ENCODE data around the gene FBXO5. TPM values are rescaled to one million over a fixed set of nuclear protein-coding genes. Genes with fewer than 3 reads are reported as not detected.
"Not testable (repeated sequence)": the region's sequence is repeated elsewhere in the genome, so short reads cannot be mapped to it uniquely, and the experiment has no call there.

Gene FBXO5
- total and polyA plus RNA-seq, 4 donors: 1.5 to 32.1 (median 1.8) TPM

DNA sequence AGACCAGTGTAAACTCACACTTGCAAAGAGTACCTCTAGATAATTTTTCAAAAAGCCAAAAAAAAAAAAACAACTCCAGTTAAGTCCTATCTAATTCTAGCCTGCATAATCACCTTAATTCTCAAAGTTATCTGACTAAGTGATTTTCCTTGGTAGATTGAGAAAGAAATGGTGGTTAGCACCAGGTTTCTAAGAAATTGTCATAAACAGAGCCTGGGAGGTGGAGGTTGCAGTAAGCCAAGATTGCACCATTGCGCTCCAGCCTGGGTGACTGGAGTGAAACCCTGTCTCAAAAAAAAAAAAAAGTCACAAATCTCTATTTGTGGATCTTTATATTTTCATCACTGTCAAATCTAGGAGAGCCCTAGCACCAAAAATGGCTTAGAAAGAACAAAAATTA is 8.9 kb downstream of the FBXO5 start:
- Histone ChIP-seq H3K27me3 (ENCODE audit: control insufficient read depth in 4 of 4, insufficient read depth in 4 of 4, low read length in 3 of 4) (no peaks in the 10 kb centered on the region), H3K4me3 (ENCODE audit: low read depth in 1 of 3, low read length in 3 of 3) (no peak overlapping the region), H3K9me3 (ENCODE audit: control insufficient read depth in 4 of 4, low read length in 3 of 4) (peaks cover 0 to 3% (median 0%) of the 10 kb centered on the region in 4 donors), H3K4me1 (ENCODE audit: control insufficient read depth in 4 of 4, insufficient read depth in 4 of 4, low read length in 3 of 4) (peaks cover 0 to 12% (median 4%) of the 10 kb centered on the region in 4 donors), H3K36me3 (ENCODE audit: control insufficient read depth in 4 of 4, insufficient read depth in 3 of 4, low read depth in 1 of 4, low read length in 3 of 4) (peaks cover 1 to 35% (median 23%) of the 10 kb centered on the region in 4 donors), H3K9ac (ENCODE audit: low read depth in 1 of 2, low read length in 2 of 2) (no peak overlapping the region), H3K27ac (ENCODE audit: low read depth in 1 of 2, low read length in 2 of 2) (no peak overlapping the region)
- 98% methylated on average over 1 of the region's 1 CpG for WGBS
- no peak for DNase-seq (ENCODE audit: low spot score)
- TF ChIP-seq NR2F2 (IDR thresholded peaks at IDR 0.05) (no peak), HNF4A (conservative IDR thresholded peaks at IDR 0.05) (no peak), RAD21 (IDR thresholded peaks at IDR 0.05) (no peak), RXRA (IDR thresholded peaks at IDR 0.05) (no peak)
- TF ChIP-seq, protein P1, sequence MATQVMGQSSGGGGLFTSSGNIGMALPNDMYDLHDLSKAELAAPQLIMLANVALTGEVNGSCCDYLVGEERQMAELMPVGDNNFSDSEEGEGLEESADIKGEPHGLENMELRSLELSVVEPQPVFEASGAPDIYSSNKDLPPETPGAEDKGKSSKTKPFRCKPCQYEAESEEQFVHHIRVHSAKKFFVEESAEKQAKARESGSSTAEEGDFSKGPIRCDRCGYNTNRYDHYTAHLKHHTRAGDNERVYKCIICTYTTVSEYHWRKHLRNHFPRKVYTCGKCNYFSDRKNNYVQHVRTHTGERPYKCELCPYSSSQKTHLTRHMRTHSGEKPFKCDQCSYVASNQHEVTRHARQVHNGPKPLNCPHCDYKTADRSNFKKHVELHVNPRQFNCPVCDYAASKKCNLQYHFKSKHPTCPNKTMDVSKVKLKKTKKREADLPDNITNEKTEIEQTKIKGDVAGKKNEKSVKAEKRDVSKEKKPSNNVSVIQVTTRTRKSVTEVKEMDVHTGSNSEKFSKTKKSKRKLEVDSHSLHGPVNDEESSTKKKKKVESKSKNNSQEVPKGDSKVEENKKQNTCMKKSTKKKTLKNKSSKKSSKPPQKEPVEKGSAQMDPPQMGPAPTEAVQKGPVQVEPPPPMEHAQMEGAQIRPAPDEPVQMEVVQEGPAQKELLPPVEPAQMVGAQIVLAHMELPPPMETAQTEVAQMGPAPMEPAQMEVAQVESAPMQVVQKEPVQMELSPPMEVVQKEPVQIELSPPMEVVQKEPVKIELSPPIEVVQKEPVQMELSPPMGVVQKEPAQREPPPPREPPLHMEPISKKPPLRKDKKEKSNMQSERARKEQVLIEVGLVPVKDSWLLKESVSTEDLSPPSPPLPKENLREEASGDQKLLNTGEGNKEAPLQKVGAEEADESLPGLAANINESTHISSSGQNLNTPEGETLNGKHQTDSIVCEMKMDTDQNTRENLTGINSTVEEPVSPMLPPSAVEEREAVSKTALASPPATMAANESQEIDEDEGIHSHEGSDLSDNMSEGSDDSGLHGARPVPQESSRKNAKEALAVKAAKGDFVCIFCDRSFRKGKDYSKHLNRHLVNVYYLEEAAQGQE (IDR thresholded peaks at IDR 0.05): no peak
- TF ChIP-seq, protein P2, sequence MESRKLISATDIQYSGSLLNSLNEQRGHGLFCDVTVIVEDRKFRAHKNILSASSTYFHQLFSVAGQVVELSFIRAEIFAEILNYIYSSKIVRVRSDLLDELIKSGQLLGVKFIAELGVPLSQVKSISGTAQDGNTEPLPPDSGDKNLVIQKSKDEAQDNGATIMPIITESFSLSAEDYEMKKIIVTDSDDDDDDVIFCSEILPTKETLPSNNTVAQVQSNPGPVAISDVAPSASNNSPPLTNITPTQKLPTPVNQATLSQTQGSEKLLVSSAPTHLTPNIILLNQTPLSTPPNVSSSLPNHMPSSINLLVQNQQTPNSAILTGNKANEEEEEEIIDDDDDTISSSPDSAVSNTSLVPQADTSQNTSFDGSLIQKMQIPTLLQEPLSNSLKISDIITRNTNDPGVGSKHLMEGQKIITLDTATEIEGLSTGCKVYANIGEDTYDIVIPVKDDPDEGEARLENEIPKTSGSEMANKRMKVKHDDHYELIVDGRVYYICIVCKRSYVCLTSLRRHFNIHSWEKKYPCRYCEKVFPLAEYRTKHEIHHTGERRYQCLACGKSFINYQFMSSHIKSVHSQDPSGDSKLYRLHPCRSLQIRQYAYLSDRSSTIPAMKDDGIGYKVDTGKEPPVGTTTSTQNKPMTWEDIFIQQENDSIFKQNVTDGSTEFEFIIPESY (IDR thresholded peaks at IDR 0.05): no peak
- TF ChIP-seq, protein P3, sequence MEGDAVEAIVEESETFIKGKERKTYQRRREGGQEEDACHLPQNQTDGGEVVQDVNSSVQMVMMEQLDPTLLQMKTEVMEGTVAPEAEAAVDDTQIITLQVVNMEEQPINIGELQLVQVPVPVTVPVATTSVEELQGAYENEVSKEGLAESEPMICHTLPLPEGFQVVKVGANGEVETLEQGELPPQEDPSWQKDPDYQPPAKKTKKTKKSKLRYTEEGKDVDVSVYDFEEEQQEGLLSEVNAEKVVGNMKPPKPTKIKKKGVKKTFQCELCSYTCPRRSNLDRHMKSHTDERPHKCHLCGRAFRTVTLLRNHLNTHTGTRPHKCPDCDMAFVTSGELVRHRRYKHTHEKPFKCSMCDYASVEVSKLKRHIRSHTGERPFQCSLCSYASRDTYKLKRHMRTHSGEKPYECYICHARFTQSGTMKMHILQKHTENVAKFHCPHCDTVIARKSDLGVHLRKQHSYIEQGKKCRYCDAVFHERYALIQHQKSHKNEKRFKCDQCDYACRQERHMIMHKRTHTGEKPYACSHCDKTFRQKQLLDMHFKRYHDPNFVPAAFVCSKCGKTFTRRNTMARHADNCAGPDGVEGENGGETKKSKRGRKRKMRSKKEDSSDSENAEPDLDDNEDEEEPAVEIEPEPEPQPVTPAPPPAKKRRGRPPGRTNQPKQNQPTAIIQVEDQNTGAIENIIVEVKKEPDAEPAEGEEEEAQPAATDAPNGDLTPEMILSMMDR (IDR thresholded peaks at IDR 0.05; ENCODE audit: low read depth, low read length, missing input control): no peak
- TF ChIP-seq, protein P4, sequence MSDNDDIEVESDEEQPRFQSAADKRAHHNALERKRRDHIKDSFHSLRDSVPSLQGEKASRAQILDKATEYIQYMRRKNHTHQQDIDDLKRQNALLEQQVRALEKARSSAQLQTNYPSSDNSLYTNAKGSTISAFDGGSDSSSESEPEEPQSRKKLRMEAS (IDR thresholded peaks at IDR 0.05): no peak

DNA sequence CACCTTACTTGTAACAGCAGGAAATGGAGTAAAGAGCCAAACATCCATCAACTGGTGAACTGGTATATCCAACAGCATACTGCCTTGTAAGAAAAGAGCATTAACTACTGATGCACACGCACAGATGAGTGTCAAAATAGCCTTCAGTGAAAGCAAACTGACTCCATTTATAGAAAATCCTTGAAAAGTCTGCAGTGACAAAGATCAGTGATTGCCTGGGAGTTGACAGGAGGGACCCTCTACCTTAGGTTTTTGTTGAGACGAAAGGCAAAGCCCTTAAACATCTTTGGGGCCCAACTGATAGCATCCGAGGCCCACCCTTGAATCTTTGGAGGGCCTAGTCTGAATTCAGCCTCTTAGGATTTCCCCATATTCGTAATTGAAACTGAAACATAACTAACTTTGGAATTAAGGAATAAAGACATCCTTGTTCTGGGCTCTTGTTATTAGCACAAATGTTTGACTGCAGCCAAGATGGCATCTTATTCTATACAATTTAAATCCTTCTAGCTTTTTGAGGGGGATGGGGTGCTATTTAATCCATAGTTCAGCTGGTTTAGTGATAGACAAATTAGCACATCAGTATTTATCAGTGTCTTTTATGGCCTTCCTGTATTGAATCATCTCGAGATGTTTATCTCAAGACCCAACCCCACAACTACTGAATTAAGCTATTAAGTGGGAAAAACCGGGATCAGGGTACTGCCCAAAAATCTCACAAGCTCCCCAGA is 13.0 kb downstream of the FBXO5 start:
- 97% methylated on average over 6 of the region's 6 CpGs for WGBS
- H3K9me3 ChIP-seq (ENCODE audit: control insufficient read depth in 4 of 4, low read length in 3 of 4): peaks cover 0 to 3% (median 2%) of the 10 kb centered on the region in 4 donors
- H3K36me3 ChIP-seq (ENCODE audit: control insufficient read depth in 4 of 4, insufficient read depth in 3 of 4, low read depth in 1 of 4, low read length in 3 of 4): peaks cover 1 to 35% (median 23%) of the 10 kb centered on the region in 4 donors
- no peak overlapping the region for H3K4me3 ChIP-seq (ENCODE audit: low read depth in 1 of 3, low read length in 3 of 3)
- H3K27me3 ChIP-seq (ENCODE audit: control insufficient read depth in 4 of 4, insufficient read depth in 4 of 4, low read length in 3 of 4): no peaks in the 10 kb centered on the region
- H3K27ac ChIP-seq (ENCODE audit: low read depth in 1 of 2, low read length in 2 of 2): no peak overlapping the region
- H3K9ac ChIP-seq (ENCODE audit: low read depth in 1 of 2, low read length in 2 of 2): no peak overlapping the region
- TF ChIP-seq GABPA (IDR thresholded peaks at IDR 0.05 in 1 of 2, conservative IDR thresholded peaks at IDR 0.05 in 1 of 2): no peak
- peaks cover 0 to 6% (median 2%) of the 10 kb centered on the region in 4 donors for H3K4me1 ChIP-seq (ENCODE audit: control insufficient read depth in 4 of 4, insufficient read depth in 4 of 4, low read length in 3 of 4)
- no peak for DNase-seq (ENCODE audit: low spot score)

DNA sequence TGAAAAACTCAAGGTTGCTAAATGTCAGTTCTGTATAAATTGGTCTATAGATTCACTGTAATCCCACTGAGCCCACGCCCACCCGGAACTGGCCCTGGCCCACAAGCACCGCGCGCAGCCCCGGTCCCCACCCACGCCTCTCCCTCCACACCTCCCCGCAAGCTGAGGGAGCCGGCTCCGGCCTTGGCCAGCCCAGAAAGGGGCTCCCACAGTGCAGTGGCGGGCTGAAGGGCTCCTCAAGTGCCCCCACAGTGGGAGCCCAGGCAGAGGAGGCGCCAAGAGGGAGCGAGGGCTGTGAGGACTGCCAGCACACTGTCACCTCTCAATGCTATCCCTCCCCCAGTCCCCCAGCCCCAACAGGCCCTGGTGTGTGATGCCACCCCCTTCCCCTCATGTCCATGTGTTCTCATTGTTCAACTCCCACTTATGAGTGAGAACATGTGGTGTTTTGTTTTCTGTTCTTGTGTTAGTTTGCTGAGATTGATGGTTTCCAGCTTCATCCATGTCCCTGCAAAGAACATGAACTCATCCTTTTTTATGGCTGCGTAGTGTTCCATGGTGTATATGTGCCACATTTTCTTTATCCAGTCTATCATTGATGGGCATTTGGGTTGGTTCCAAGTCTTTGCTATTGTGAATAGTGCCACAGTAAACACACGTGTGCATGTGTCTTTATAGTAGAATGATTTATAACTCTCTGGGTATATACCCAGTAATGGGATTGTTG is 16.5 kb downstream of the FBXO5 start:
- not testable (repeated sequence) for DNase-seq (ENCODE audit: low spot score); H3K27me3 ChIP-seq (ENCODE audit: control insufficient read depth in 4 of 4, insufficient read depth in 4 of 4, low read length in 3 of 4); H3K4me3 ChIP-seq (ENCODE audit: low read depth in 1 of 3, low read length in 3 of 3); H3K27ac ChIP-seq (ENCODE audit: low read depth in 1 of 2, low read length in 2 of 2); H3K9ac ChIP-seq (ENCODE audit: low read depth in 1 of 2, low read length in 2 of 2); H3K4me1 ChIP-seq (ENCODE audit: control insufficient read depth in 4 of 4, insufficient read depth in 4 of 4, low read length in 3 of 4); H3K9me3 ChIP-seq (ENCODE audit: control insufficient read depth in 4 of 4, low read length in 3 of 4)
- 90% methylated on average over 15 of the region's 15 CpGs for WGBS
- peaks cover 1 to 17% (median 12%) of the 10 kb centered on the region in 4 donors for H3K36me3 ChIP-seq (ENCODE audit: control insufficient read depth in 4 of 4, insufficient read depth in 3 of 4, low read depth in 1 of 4, low read length in 3 of 4)
